Right hindlimb (tissue), 1 donor: ENCODE data around the gene SLC16A12.
A peak's percentile ranks its signal among the peaks of the same experiment; 100 is the strongest.
"Not testable (repeated sequence)": the region's sequence is repeated elsewhere in the genome, so short reads cannot be mapped to it uniquely, and the experiment has no call there.

Source experiments
- DNase-seq: peaks from one replicate; pipeline ENCODE4 v3.0.0-alpha.2; 2018

The SLC16A12 gene

GRCh38 chr10:89547853-89548513 lies 12.6 kb upstream of the SLC16A12 start:
- no peak for DNase-seq

- not testable (repeated sequence) for DNase-seq
Observed at GRCh38 chr10:89546651-89547050, 11.3 kb upstream of the SLC16A12 start.

GRCh38 chr10:89543841-89544240 lies 8.4 kb upstream of the SLC16A12 start:
- no peak for DNase-seq

GRCh38 chr10:89540420-89540949 lies 5.1 kb upstream of the SLC16A12 start:
- no peak for DNase-seq

GRCh38 chr10:89537364-89537763 lies 2.0 kb upstream of the SLC16A12 start:
- DNase-seq: no peak

GRCh38 chr10:89536013-89536354 lies 590 bp upstream of the SLC16A12 start:
- DNase-seq: no peak

- no peak for DNase-seq
Observed at GRCh38 chr10:89534826-89535166, 598 bp downstream of the SLC16A12 start.

GRCh38 chr10:89532476-89532875 lies 2.9 kb downstream of the SLC16A12 start:
- DNase-seq: no peak

- no peak for DNase-seq
Observed at GRCh38 chr10:89531359-89531758, 4.0 kb downstream of the SLC16A12 start.

GRCh38 chr10:89529711-89530110 lies 5.7 kb downstream of the SLC16A12 start:
- DNase-seq: not testable (repeated sequence)

- DNase-seq: no peak
Observed at GRCh38 chr10:89526358-89526757, 9.0 kb downstream of the SLC16A12 start.

GRCh38 chr10:89525556-89525955 lies 9.8 kb downstream of the SLC16A12 start:
- no peak for DNase-seq

- DNase-seq: no peak
Observed at GRCh38 chr10:89524279-89524678, 11.1 kb downstream of the SLC16A12 start.

- DNase-seq: no peak
Observed at GRCh38 chr10:89523274-89523673, 12.1 kb downstream of the SLC16A12 start.

- DNase-seq: no peak
Observed at GRCh38 chr10:89522463-89522862, 12.9 kb downstream of the SLC16A12 start.

- DNase-seq: no peak
Observed at GRCh38 chr10:89521368-89521767, 14.0 kb downstream of the SLC16A12 start.

- DNase-seq: no peak
Observed at GRCh38 chr10:89520706-89521105, 14.7 kb downstream of the SLC16A12 start.

- DNase-seq: no peak
Observed at GRCh38 chr10:89518876-89519842, 16.2 kb downstream of the SLC16A12 start.

GRCh38 chr10:89518108-89518507 lies 17.3 kb downstream of the SLC16A12 start:
- DNase-seq: no peak

GRCh38 chr10:89516149-89516832 lies 19.1 kb downstream of the SLC16A12 start:
- peak; percentile 67 for DNase-seq

GRCh38 chr10:89515031-89515841 lies 20.2 kb downstream of the SLC16A12 start:
- no peak for DNase-seq

- no peak for DNase-seq
Observed at GRCh38 chr10:89513206-89513605, 22.2 kb downstream of the SLC16A12 start.
